HFFc6 (cell line): ENCODE measurements around the gene TCAIM. TPM values are rescaled to one million over a fixed set of nuclear protein-coding genes. Genes with fewer than 3 reads are reported as not detected.

Experiments
- DNase-seq: peaks from one replicate; pipeline ENCODE4 v3.0.0-alpha.2; 2018
- H3K27ac Mint-ChIP-seq: 2 replicates; pipeline ENCODE4 v1.8.0; 2020; ENCODE audit warnings: mild to moderate bottlenecking, mixed read lengths
- H3K27me3 Mint-ChIP-seq: 2 replicates; pipeline ENCODE4 v1.8.0; 2021; ENCODE audit warnings: mild to moderate bottlenecking, moderate library complexity, mixed read lengths; ENCODE audit not compliant: insufficient read depth
- H3K36me3 Mint-ChIP-seq: 2 replicates; pipeline ENCODE4 v1.8.0; 2021; ENCODE audit warnings: low read depth, mixed read lengths
- H3K4me1 Mint-ChIP-seq: 2 replicates; pipeline ENCODE4 v1.8.0; 2020; ENCODE audit warnings: low read depth, mixed read lengths
- H3K4me3 Mint-ChIP-seq: 2 replicates; pipeline ENCODE4 v1.8.0; 2020; ENCODE audit warnings: mild to moderate bottlenecking, moderate library complexity, mixed read lengths
- H3K9me3 Mint-ChIP-seq: 2 replicates; pipeline ENCODE4 v1.8.0; 2020; ENCODE audit warnings: mild to moderate bottlenecking, mixed read lengths
- CTCF ChIP-seq: fragments of 200-600 bp; sonication (generic); IDR thresholded peaks from 2 replicates; pipeline ENCODE4 v1.5.0; 2021; ENCODE audit warnings: antibody characterized with exemption, mild to moderate bottlenecking
- total RNA-seq, 6 experiments: library from RNA; stranded (reverse); fragmentation: NEBNext Ultra II Directional; extraction: Animal tissue kit (Norgen Biotek cat#: 25700); gene quantifications; 2 replicates in 1 of 6; 3 replicates in 5 of 6; pipeline ENCODE4 v1.2.3, GENCODE V29; 2021

The TCAIM gene
- total RNA-seq, 6 experiments from 2014 or later: 18.4 to 22.4 (median 20.4) TPM

- Mint-ChIP-seq H3K36me3 (no peaks in the 10 kb centered on the region), H3K9me3 (no peaks in the 10 kb centered on the region), H3K4me3 (no peak overlapping the region), H3K4me1 (no peaks in the 10 kb centered on the region), H3K27me3 (peaks cover 18% of the 10 kb centered on the region), H3K27ac (no peak overlapping the region)
- TF ChIP-seq CTCF: no peak
- no peak for DNase-seq
These were observed 82.1 kb downstream of the TCAIM start for GRCh38 chr3:44420676-44421075.

GRCh38 chr3:44421280-44421679, 82.7 kb downstream of the TCAIM start:
- H3K4me3 Mint-ChIP-seq: no peak overlapping the region
- no peaks in the 10 kb centered on the region for H3K36me3 Mint-ChIP-seq
- peaks cover 18% of the 10 kb centered on the region for H3K27me3 Mint-ChIP-seq
- H3K27ac Mint-ChIP-seq: no peak overlapping the region
- H3K9me3 Mint-ChIP-seq: no peaks in the 10 kb centered on the region
- H3K4me1 Mint-ChIP-seq: no peaks in the 10 kb centered on the region
- TF ChIP-seq CTCF: no peak
- DNase-seq: no peak

- Mint-ChIP-seq H3K4me3 (no peak overlapping the region), H3K4me1 (no peaks in the 10 kb centered on the region), H3K27ac (no peak overlapping the region), H3K36me3 (no peaks in the 10 kb centered on the region), H3K27me3 (peaks cover 18% of the 10 kb centered on the region), H3K9me3 (no peaks in the 10 kb centered on the region)
- no peak for TF ChIP-seq CTCF
- no peak for DNase-seq
These were observed 86.2 kb downstream of the TCAIM start for GRCh38 chr3:44424758-44425157.

- H3K27me3 Mint-ChIP-seq: peaks cover 14% of the 10 kb centered on the region
- no peak overlapping the region for H3K4me3 Mint-ChIP-seq
- H3K27ac Mint-ChIP-seq: no peak overlapping the region
- H3K9me3 Mint-ChIP-seq: no peaks in the 10 kb centered on the region
- H3K4me1 Mint-ChIP-seq: no peaks in the 10 kb centered on the region
- TF ChIP-seq CTCF: no peak
- no peaks in the 10 kb centered on the region for H3K36me3 Mint-ChIP-seq
- DNase-seq: no peak
These were observed 89.1 kb downstream of the TCAIM start for GRCh38 chr3:44427683-44428082.

- no peak for DNase-seq
- no peaks in the 10 kb centered on the region for H3K9me3 Mint-ChIP-seq
- H3K4me3 Mint-ChIP-seq: no peak overlapping the region
- H3K36me3 Mint-ChIP-seq: no peaks in the 10 kb centered on the region
- H3K27ac Mint-ChIP-seq: no peak overlapping the region
- TF ChIP-seq CTCF: no peak
- no peaks in the 10 kb centered on the region for H3K4me1 Mint-ChIP-seq
- H3K27me3 Mint-ChIP-seq: peaks cover 13% of the 10 kb centered on the region
These were observed 90.3 kb downstream of the TCAIM start for GRCh38 chr3:44428910-44429309.

GRCh38 chr3:44429459-44429858, 90.9 kb downstream of the TCAIM start:
- DNase-seq: no peak
- Mint-ChIP-seq H3K9me3 (no peaks in the 10 kb centered on the region), H3K27me3 (peaks cover 10% of the 10 kb centered on the region), H3K27ac (no peak overlapping the region), H3K36me3 (no peaks in the 10 kb centered on the region), H3K4me1 (no peaks in the 10 kb centered on the region), H3K4me3 (no peak overlapping the region)
- no peak for TF ChIP-seq CTCF
